Tibial nerve (tissue), 4 donors: ENCODE measurements around the gene CAMTA1. TPM values are rescaled to one million over a fixed set of nuclear protein-coding genes. Genes with fewer than 3 reads are reported as not detected.

Experiments
- DNase-seq, 2 donors: peaks; one replicate each; pipeline ENCODE4 v3.0.0-alpha.2; 2019; ENCODE audit warnings: low spot score in 2 of 2
- H3K27ac ChIP-seq, 4 donors: fragments of 200-600 bp; sonication (generic) in 3 of 4; one replicate each; pipeline ENCODE4 v1.5.1; 2017 to 2019; ENCODE audit warnings: mild to moderate bottlenecking in 1 of 4
- H3K27me3 ChIP-seq, 2 donors: fragments of 200-600 bp; sonication (generic) in 1 of 2; one replicate each; pipeline versions ENCODE4 v1.5.1 to v1.6.0; 2017 to 2019
- H3K36me3 ChIP-seq, 3 donors: fragments of 200-600 bp; sonication (generic); one replicate each; pipeline ENCODE4 v1.5.1; 2018 to 2019
- H3K4me1 ChIP-seq, 4 donors: fragments of 200-600 bp; sonication (generic) in 3 of 4; one replicate each; pipeline ENCODE4 v1.5.1; 2017 to 2019
- H3K4me3 ChIP-seq, 4 donors: fragments of 200-600 bp; sonication (generic) in 3 of 4; one replicate each; pipeline ENCODE4 v1.5.1; 2017 to 2019; ENCODE audit warnings: mild to moderate bottlenecking in 1 of 4, moderate library complexity in 1 of 4
- H3K9me3 ChIP-seq, 4 donors: fragments of 200-600 bp; sonication (generic) in 3 of 4; one replicate each; pipeline ENCODE4 v1.5.1; 2017 to 2019
- CTCF ChIP-seq, 5 experiments: fragments of 200-600 bp in 3 of 5; fragments of 450-650 bp in 2 of 5; sonication (generic) in 3 of 5; IDR thresholded peaks; one replicate each; pipeline ENCODE4 v1.5.1; 2016 to 2019; ENCODE audit warnings: antibody characterized with exemption in 5 of 5, mild to moderate bottlenecking in 3 of 5, moderate library complexity in 2 of 5
- EP300 ChIP-seq, 2 donors: sonication (generic); formaldehyde crosslinking; IDR thresholded peaks; one replicate each; pipeline ENCODE4 v1.6.1; 2017; ENCODE audit warnings: antibody characterized with exemption in 2 of 2, mild to moderate bottlenecking in 1 of 2
- POLR2A ChIP-seq, 2 donors: fragments of 450-650 bp; IDR thresholded peaks; one replicate each; pipeline ENCODE4 v1.6.1; 2017; ENCODE audit warnings: antibody characterized with exemption in 2 of 2, mild to moderate bottlenecking in 2 of 2, moderate library complexity in 2 of 2
- WGBS, 2 donors: methylation state at CpG; one replicate each; pipeline ENCODE4 v1.1.5; 2018; 5-methylcytosine and 5-hydroxymethylcytosine counted together
- total RNA-seq, 4 donors: library from RNA; depleted of rRNA; stranded (reverse); fragments of >200 nt; gene quantifications; one replicate each; pipeline ENCODE4 v1.1.0, GENCODE V29; 2016

Gene CAMTA1
- total RNA-seq, 4 donors from 2014 or later: 41.8 to 104 (median 87.2) TPM

GRCh38 chr1:7525338-7526063 lies 740.2 kb downstream of the CAMTA1 start:
- WGBS, 2 donors: 87 to 90% methylated on average over 12 of the region's 12 CpGs
- Histone ChIP-seq H3K4me1 (no peaks in the 10 kb centered on the region), H3K27me3 (no peaks in the 10 kb centered on the region), H3K4me3 (no peak overlapping the region), H3K36me3 (no peaks in the 10 kb centered on the region), H3K9me3 (no peaks in the 10 kb centered on the region), H3K27ac (no peak overlapping the region)
- DNase-seq: no peak
- TF ChIP-seq EP300 (IDR thresholded peaks at IDR 0.05): no peak
- no peak for TF ChIP-seq POLR2A (IDR thresholded peaks at IDR 0.05)
- TF ChIP-seq CTCF (IDR thresholded peaks at IDR 0.05): no peak

- DNase-seq: no peak
- Histone ChIP-seq H3K4me1 (no peaks in the 10 kb centered on the region), H3K27ac (no peak overlapping the region), H3K4me3 (no peak overlapping the region), H3K9me3 (no peaks in the 10 kb centered on the region), H3K36me3 (no peaks in the 10 kb centered on the region), H3K27me3 (no peaks in the 10 kb centered on the region)
- WGBS, 2 donors: 77 to 90% methylated on average over 8 to 10 of the region's 10 CpGs
- TF ChIP-seq POLR2A (IDR thresholded peaks at IDR 0.05) (no peak), CTCF (IDR thresholded peaks at IDR 0.05) (no peak), EP300 (IDR thresholded peaks at IDR 0.05) (no peak)
These were observed 741.1 kb downstream of the CAMTA1 start for GRCh38 chr1:7526196-7526866.

- Histone ChIP-seq H3K4me3 (no peak overlapping the region), H3K27me3 (no peaks in the 10 kb centered on the region), H3K27ac (no peak overlapping the region), H3K9me3 (no peaks in the 10 kb centered on the region), H3K4me1 (no peaks in the 10 kb centered on the region), H3K36me3 (no peaks in the 10 kb centered on the region)
- no peak for DNase-seq
- TF ChIP-seq CTCF (IDR thresholded peaks at IDR 0.05): no peak
- TF ChIP-seq EP300 (IDR thresholded peaks at IDR 0.05): no peak
- TF ChIP-seq POLR2A (IDR thresholded peaks at IDR 0.05): no peak
- WGBS, 2 donors: 83 to 84% methylated on average over 8 to 11 of the region's 12 CpGs
These were observed 741.8 kb downstream of the CAMTA1 start for GRCh38 chr1:7526867-7527732.

GRCh38 chr1:7527733-7528045 lies 742.4 kb downstream of the CAMTA1 start:
- H3K4me3 ChIP-seq: no peak overlapping the region
- no peaks in the 10 kb centered on the region for H3K27me3 ChIP-seq
- no peaks in the 10 kb centered on the region for H3K9me3 ChIP-seq
- whole genome bisulfite sequencing, 2 donors: 86 to 97% methylated on average over 7 of the region's 7 CpGs
- H3K4me1 ChIP-seq: no peaks in the 10 kb centered on the region
- no peak overlapping the region for H3K27ac ChIP-seq
- TF ChIP-seq EP300 (IDR thresholded peaks at IDR 0.05): no peak
- TF ChIP-seq POLR2A (IDR thresholded peaks at IDR 0.05): no peak
- TF ChIP-seq CTCF (IDR thresholded peaks at IDR 0.05): no peak
- H3K36me3 ChIP-seq: no peaks in the 10 kb centered on the region
- DNase-seq: no peak
